K562 (cell line): Measurements from ENCODE around the gene TLN1. TPM values are rescaled to one million over a fixed set of nuclear protein-coding genes. Genes with fewer than 3 reads are reported as not detected.
A peak's percentile ranks its signal among the peaks of the same experiment; 100 is the strongest.

Source experiments
- ATAC-seq: fragments of 200-7000 bp; cut with Tn5 transposase; 3 replicates; pipeline ENCODE4 v1.9.1; 2020; ENCODE audit warnings: moderate library complexity
- BruUV-seq: library from RNA; stranded (reverse); fragments of 400-500 nt; replicated peaks from 2 replicates; lab custom pipeline; 2021; lab: Mats Ljungman, UMichigan
- CTCF ChIA-PET: fragments of 300-600 bp; formaldehyde crosslinking; extraction: SDS; loops from one replicate; lab custom pipeline; 2021; ENCODE audit warnings: low intra/inter-chr PET ratio; lab: Yijun Ruan, JAX
- POLR2A ChIA-PET: fragments of 300-600, 350-650 bp; sonication (Branson Sonifier 250); formaldehyde crosslinking; extraction: SDS; loops from one replicate; lab custom pipeline; 2021; ENCODE audit warnings: antibody characterized with exemption, inconsistent platforms; lab: Yijun Ruan, JAX
- DNase-seq, 4 experiments: peaks; one replicate each; pipeline versions ENCODE4 v3.0.0 to v3.0.0-alpha.2; 2011 to 2018; ENCODE audit warnings: low spot score in 3 of 4, mixed read lengths in 3 of 4; ENCODE audit errors: extremely low read depth in 1 of 4
- FAIRE-seq: peaks from 2 replicates; lab custom pipeline; 2011; peaks lifted over from hg19 to GRCh38; lab: Jason Lieb, UNC
- H2AFZ ChIP-seq: 2 replicates; pipeline ENCODE4 v1.6.0; 2011; ENCODE audit warnings: low read depth, low read length, control low read depth, inconsistent platforms
- H3K27ac ChIP-seq: fragments of 200-600 bp; 3 replicates; pipeline ENCODE4 v1.8.0; 2011; ENCODE audit warnings: low read depth, mild to moderate bottlenecking, control low read depth, inconsistent platforms, low read length, moderate library complexity, mixed read lengths; ENCODE audit errors: extremely low read depth
- H3K27me3 ChIP-seq, 2 experiments: fragments of 300-600 bp in 1 of 2; 2 replicates in 1 of 2; 3 replicates in 1 of 2; pipeline versions ENCODE4 v1.6.0 to v1.8.0; 2011; ENCODE audit warnings: inconsistent platforms in 2 of 2, low read length in 2 of 2, mild to moderate bottlenecking in 1 of 2, mixed read lengths in 1 of 2, moderate library complexity in 1 of 2; ENCODE audit not compliant: control insufficient read depth in 2 of 2, insufficient read depth in 2 of 2
- H3K36me3 ChIP-seq: fragments of 300-600 bp; 3 replicates; pipeline ENCODE4 v1.8.0; 2011; ENCODE audit warnings: mild to moderate bottlenecking, low read length, inconsistent platforms; ENCODE audit not compliant: control insufficient read depth, insufficient read depth
- H3K4me1 ChIP-seq, 2 experiments: fragments of 200-600 bp in 1 of 2; replicated peaks in 1 of 2; 2 replicates in 1 of 2; 3 replicates in 1 of 2; pipeline versions ENCODE4 v1.5.1 to v1.8.0; 2011; ENCODE audit warnings: inconsistent platforms in 2 of 2, low read length in 2 of 2, mild to moderate bottlenecking in 1 of 2, mixed read lengths in 1 of 2, moderate library complexity in 1 of 2; ENCODE audit not compliant: control insufficient read depth in 2 of 2, insufficient read depth in 2 of 2
- H3K4me2 ChIP-seq: 2 replicates; pipeline ENCODE4 v1.6.1; 2011; ENCODE audit warnings: low read length, control low read depth, inconsistent platforms, mixed read lengths; ENCODE audit not compliant: insufficient read depth
- H3K4me3 ChIP-seq: fragments of 200-600 bp; sonication (generic), shearing (Covaris generic); 2 replicates; pipeline ENCODE4 v1.5.1; 2016; ENCODE audit warnings: control low read depth, inconsistent platforms
- H3K79me2 ChIP-seq: fragments of 200-600 bp; 3 replicates; pipeline ENCODE4 v1.8.0; 2011; ENCODE audit warnings: low read length, inconsistent platforms; ENCODE audit not compliant: control insufficient read depth, insufficient read depth
- H3K9ac ChIP-seq, 2 experiments: 2 replicates each; pipeline versions ENCODE4 v1.6.0 to v1.6.1; 2011; ENCODE audit warnings: low read depth in 2 of 2, low read length in 2 of 2, control low read depth in 1 of 2, inconsistent platforms in 1 of 2, mild to moderate bottlenecking in 1 of 2, mixed read lengths in 1 of 2; ENCODE audit not compliant: insufficient read depth in 1 of 2
- H3K9me1 ChIP-seq: one replicate; pipeline ENCODE4 v1.6.0; 2011; ENCODE audit warnings: inconsistent platforms, mild to moderate bottlenecking, low read length, moderate library complexity; ENCODE audit not compliant: control insufficient read depth, insufficient read depth
- H3K9me3 ChIP-seq: replicated peaks from 2 replicates; pipeline ENCODE4 v1.5.1; 2011; ENCODE audit warnings: low read depth, low read length, inconsistent platforms; ENCODE audit not compliant: control insufficient read depth, insufficient read depth
- H4K20me1 ChIP-seq: replicated peaks from 2 replicates; pipeline ENCODE4 v1.6.1; 2011; ENCODE audit warnings: low read length, inconsistent platforms, mixed read lengths; ENCODE audit not compliant: control insufficient read depth, insufficient read depth
- EP400 ChIP-seq: fragments of 450-650 bp; IDR thresholded peaks from 2 replicates; pipeline ENCODE4 v1.6.1; 2017; ENCODE audit warnings: antibody characterized with exemption, mild to moderate bottlenecking, moderate library complexity
- FOS ChIP-seq: IDR thresholded peaks from 3 replicates; pipeline ENCODE4 v1.6.1; 2011; ENCODE audit not compliant: insufficient read length; ENCODE audit errors: extremely low read depth
- FOXK2 ChIP-seq, 2 experiments: fragments of 450-650 bp; IDR thresholded peaks in 1 of 2; conservative IDR thresholded peaks in 1 of 2; 2 replicates each; pipeline ENCODE4 v1.6.1; 2016; ENCODE audit warnings: low read depth in 2 of 2, mild to moderate bottlenecking in 1 of 2
- GABPA ChIP-seq: fragments of 200-800 bp; sonication (Bioruptor generic); conservative IDR thresholded peaks from 2 replicates; pipeline ENCODE4 v1.6.1; 2016; ENCODE audit warnings: low read depth, missing genetic modification characterization, missing compliant biosample characterization
- GTF2A2 ChIP-seq: IDR thresholded peaks from 2 replicates; pipeline ENCODE4 v1.6.1; 2016; ENCODE audit warnings: mild to moderate bottlenecking, missing genetic modification characterization, missing compliant biosample characterization
- HLTF ChIP-seq: fragments of 450-650 bp; IDR thresholded peaks from 2 replicates; pipeline ENCODE4 v1.6.1; 2016
- POLR2G ChIP-seq: fragments of 200-400 bp; formaldehyde crosslinking; IDR thresholded peaks from 2 replicates; pipeline ENCODE4 v1.6.1; 2017; ENCODE audit warnings: low read depth, mild to moderate bottlenecking, antibody characterized with exemption, low read length, moderate library complexity
- RBM14 ChIP-seq: fragments of 200-400 bp; formaldehyde crosslinking; IDR thresholded peaks from 2 replicates; pipeline ENCODE4 v1.6.1; 2018; ENCODE audit warnings: low read depth, mild to moderate bottlenecking, low read length, moderate library complexity, borderline replicate concordance; ENCODE audit not compliant: insufficient read depth
- ZFX ChIP-seq: sonication (generic); formaldehyde crosslinking; IDR thresholded peaks from 2 replicates; pipeline ENCODE4 v1.8.0; 2022; ENCODE audit warnings: mild to moderate bottlenecking, missing genetic modification reagents, moderate library complexity
- ZNF175 ChIP-seq: fragments of 200-800 bp; sonication (Bioruptor generic); IDR thresholded peaks from 2 replicates; pipeline ENCODE4 v1.6.1; 2016; ENCODE audit warnings: low read depth, mild to moderate bottlenecking, missing genetic modification characterization, missing compliant biosample characterization
- ZNF384 ChIP-seq: IDR thresholded peaks from 2 replicates; pipeline ENCODE4 v1.6.1; 2012; ENCODE audit warnings: low read depth, low read length, improper control_type of control experiment
- ZNF764 ChIP-seq: fragments of 250-450 bp; sonication (Bioruptor Pico); IDR thresholded peaks from 2 replicates; pipeline ENCODE4 v1.4.0; 2020; ENCODE audit warnings: low read depth, mild to moderate bottlenecking, moderate library complexity
- WGBS: fragments of 100-300 bp; shearing (Covaris generic); methylation state at CpG from one replicate; pipeline ENCODE4 v1.1.6; 2016; ENCODE audit warnings: low coverage, mixed read lengths; ENCODE audit not compliant: insufficient coverage; ENCODE audit errors: missing lambda C conversion rate; 5-methylcytosine and 5-hydroxymethylcytosine counted together
- in situ Hi-C: fragments of 300-500 bp; cut with MboI; formaldehyde crosslinking; loops from 4 replicates; pipeline ENCODE4 v1.15.0; 2018; ENCODE audit warnings: inconsistent platforms, mixed read lengths
- intact Hi-C: fragments of 100-400 bp; cut with micrococcal nuclease; formaldehyde crosslinking; loops from 2 replicates; pipeline ENCODE4 v1.14.2; 2022
- polyA plus RNA-seq, 8 experiments: library from polyadenylated mRNA; depleted of rRNA in 4 of 8; stranded (reverse) in 5 of 8; unstranded in 3 of 8; fragments of >200 nt; fragmentation: Nextera tagmentation in 2 of 8; fragmentation: Illumina TruSeq in 1 of 8; extraction: Ambion mirVana in 2 of 8; extraction: Trizol in 1 of 8; gene quantifications; 2 replicates each; pipeline versions ENCODE4 v1.2.1 to v1.2.3, GENCODE V29; 2011 to 2014; ENCODE audit warnings: inconsistent platforms in 1 of 8, missing spikeins in 1 of 8
- total RNA-seq, 7 experiments: library from RNA; depleted of rRNA in 6 of 7; stranded (reverse); fragments of >200 nt in 6 of 7; fragmentation: Illumina TruSeq in 2 of 7; extraction: Trizol in 2 of 7; gene quantifications; 2 replicates each; pipeline versions ENCODE4 v1.2.1 to v1.2.3, GENCODE V29; 2011 to 2021; ENCODE audit warnings: low replicate concordance in 1 of 7
- TF ChIP-seq, protein P1 (sequence below): fragments of 250-450 bp; sonication (Bioruptor Pico); IDR thresholded peaks from 2 replicates; pipeline ENCODE4 v1.4.0; 2020; ENCODE audit warnings: mild to moderate bottlenecking, moderate library complexity
- TF ChIP-seq, protein P2 (sequence below): fragments of 250-450 bp; sonication (Bioruptor Pico); IDR thresholded peaks from 2 replicates; pipeline ENCODE4 v1.8.0; 2021; ENCODE audit warnings: moderate library complexity, mild to moderate bottlenecking, inconsistent platforms
- TF ChIP-seq, protein P3 (sequence below): fragments of 450-650 bp; IDR thresholded peaks from 2 replicates; pipeline ENCODE4 v1.6.1; 2016; ENCODE audit warnings: borderline replicate concordance

The TLN1 gene
- total and polyA plus RNA-seq, 9 of the 15 experiments (the other 6 are each of a cell fraction or from before 2014, with no cell fraction given), result 3.6 to 240 (median 54.8) TPM

DNA sequence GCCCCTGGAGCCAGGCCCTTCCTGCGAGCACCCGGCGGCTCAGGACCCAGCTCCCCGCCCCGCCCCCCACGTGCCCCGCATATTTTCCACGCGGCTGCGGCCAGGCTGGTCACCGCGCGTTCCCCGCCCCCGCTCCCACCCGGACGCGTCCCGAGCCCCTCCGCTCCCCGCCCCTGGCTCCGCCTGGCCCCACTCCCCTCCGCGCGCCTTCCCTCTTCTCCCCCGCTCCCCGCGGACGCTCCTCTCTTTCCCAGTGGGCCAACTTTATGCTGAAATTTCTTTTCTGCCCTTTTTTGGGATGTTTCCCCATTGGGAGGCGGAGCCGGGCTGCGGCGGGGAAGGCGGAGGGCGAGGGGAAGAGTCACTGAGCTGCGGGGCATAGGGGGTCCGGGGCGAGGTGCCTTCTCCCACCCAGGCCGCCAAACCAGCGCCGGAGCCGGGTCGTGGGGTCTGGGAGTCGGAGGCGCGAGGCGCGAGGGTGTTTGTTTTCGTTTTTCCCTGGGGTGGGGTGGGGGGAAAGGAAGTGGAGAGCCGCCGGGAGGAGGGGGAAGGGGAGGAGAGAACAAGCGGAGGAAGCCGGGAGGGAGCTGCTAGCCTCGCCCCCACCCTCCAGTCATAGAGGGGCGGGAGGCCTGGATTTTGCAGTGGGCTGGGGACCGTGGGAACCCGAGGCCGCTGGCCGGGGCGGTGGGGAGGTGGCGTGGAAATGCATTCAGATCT is 41.2 kb downstream of the TLN1 start:
- no TSS peak for BruUV-seq
- Histone ChIP-seq H3K9me3 (no peaks in the 10 kb centered on the region), H3K9ac (peak overlapping the region; percentile 73 to 92), H3K27me3 (no peaks in the 10 kb centered on the region), H3K9me1 (no peaks in the 10 kb centered on the region), H3K4me3 (peak overlapping the region; percentile 72), H3K4me1 (peaks cover 12 to 23% of the 10 kb centered on the region in 2 experiments; a peak in 4 of 5 replicates), H3K79me2 (no peaks in the 10 kb centered on the region), H2AFZ (peak overlapping the region; percentile 91), H3K4me2 (peak overlapping the region; percentile 89), H4K20me1 (no peaks in the 10 kb centered on the region), H3K36me3 (peaks cover 3% of the 10 kb centered on the region; the same call in 2 of the 3 replicates), H3K27ac (peak overlapping the region; percentile 86)
- ATAC-seq (peak; percentile 92), DNase-seq (peak; percentile 78 to 84 (median 78)), FAIRE-seq (peak; percentile 26)
- intact Hi-C loops (no loop called here), in situ Hi-C loops (no loop called here)
- WGBS, result 0% methylated on average over 8 of the region's 61 CpGs
- ChIA-PET POLR2A (interaction anchor here (0.7 to 1.9 kb wide), 8 partner anchors 13 to 50 kb away, joined by 3 to 10 read pairs (median 4); partner anchors contain the start of genes CREB3 and TLN1), CTCF (no interaction called here)
- TF ChIP-seq ZNF384, result no peak
- peak; percentile 53; the same call in 1 of the 2 replicates for TF ChIP-seq EP400
- TF ChIP-seq ZNF764, result no peak
- TF ChIP-seq GABPA (tag), result peak; percentile 68
- TF ChIP-seq RBM14, result no peak
- TF ChIP-seq POLR2G, result peak; percentile 79
- TF ChIP-seq, protein P1, sequence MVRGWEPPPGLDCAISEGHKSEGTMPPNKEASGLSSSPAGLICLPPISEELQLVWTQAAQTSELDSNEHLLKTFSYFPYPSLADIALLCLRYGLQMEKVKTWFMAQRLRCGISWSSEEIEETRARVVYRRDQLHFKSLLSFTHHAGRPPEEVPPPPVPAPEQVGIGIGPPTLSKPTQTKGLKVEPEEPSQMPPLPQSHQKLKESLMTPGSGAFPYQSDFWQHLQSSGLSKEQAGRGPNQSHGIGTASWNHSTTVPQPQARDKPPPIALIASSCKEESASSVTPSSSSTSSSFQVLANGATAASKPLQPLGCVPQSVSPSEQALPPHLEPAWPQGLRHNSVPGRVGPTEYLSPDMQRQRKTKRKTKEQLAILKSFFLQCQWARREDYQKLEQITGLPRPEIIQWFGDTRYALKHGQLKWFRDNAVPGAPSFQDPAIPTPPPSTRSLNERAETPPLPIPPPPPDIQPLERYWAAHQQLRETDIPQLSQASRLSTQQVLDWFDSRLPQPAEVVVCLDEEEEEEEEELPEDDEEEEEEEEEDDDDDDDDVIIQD (CRISPR knock-in tag), result no peak
- no peak for TF ChIP-seq GTF2A2
- TF ChIP-seq, protein P2, sequence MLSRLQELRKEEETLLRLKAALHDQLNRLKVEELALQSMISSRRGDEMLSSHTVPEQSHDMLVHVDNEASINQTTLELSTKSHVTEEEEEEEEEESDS (CRISPR knock-in tag), result no peak
- peak; percentile 38 for TF ChIP-seq ZFX (CRISPR knock-in tag)
- TF ChIP-seq FOS, result no peak
- TF ChIP-seq, protein P3, sequence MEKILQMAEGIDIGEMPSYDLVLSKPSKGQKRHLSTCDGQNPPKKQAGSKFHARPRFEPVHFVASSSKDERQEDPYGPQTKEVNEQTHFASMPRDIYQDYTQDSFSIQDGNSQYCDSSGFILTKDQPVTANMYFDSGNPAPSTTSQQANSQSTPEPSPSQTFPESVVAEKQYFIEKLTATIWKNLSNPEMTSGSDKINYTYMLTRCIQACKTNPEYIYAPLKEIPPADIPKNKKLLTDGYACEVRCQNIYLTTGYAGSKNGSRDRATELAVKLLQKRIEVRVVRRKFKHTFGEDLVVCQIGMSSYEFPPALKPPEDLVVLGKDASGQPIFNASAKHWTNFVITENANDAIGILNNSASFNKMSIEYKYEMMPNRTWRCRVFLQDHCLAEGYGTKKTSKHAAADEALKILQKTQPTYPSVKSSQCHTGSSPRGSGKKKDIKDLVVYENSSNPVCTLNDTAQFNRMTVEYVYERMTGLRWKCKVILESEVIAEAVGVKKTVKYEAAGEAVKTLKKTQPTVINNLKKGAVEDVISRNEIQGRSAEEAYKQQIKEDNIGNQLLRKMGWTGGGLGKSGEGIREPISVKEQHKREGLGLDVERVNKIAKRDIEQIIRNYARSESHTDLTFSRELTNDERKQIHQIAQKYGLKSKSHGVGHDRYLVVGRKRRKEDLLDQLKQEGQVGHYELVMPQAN, result 0 out of 2 replicates have a peak, but pooled peaks have one; percentile 26
- TF ChIP-seq ZNF175 (CRISPR knock-in tag), result 0 out of 2 replicates have a peak, but pooled peaks have one; percentile 25
- 0 out of 4 replicates have a peak, but pooled peaks have one; percentile 22 to 26 for TF ChIP-seq FOXK2 (conservative IDR thresholded peaks at IDR 0.05 in 1 of 2, IDR thresholded peaks at IDR 0.05 in 1 of 2; ENCODE audit: low read depth in 2 of 2)
- TF ChIP-seq HLTF, result no peak
